WI38 (cell line): ENCODE results near the gene CYP2A13.
"Not testable (repeated sequence)": the region's sequence is repeated elsewhere in the genome, so short reads cannot be mapped to it uniquely, and the experiment has no call there.

ENCODE experiments used
- H3K4me3 ChIP-seq: 2 replicates; pipeline ENCODE4 v1.5.1; 2011; ENCODE audit warnings: low read depth, mild to moderate bottlenecking, control low read depth, low read length
- CTCF ChIP-seq: IDR thresholded peaks from 2 replicates; pipeline ENCODE4 v1.5.1; 2012; ENCODE audit warnings: low read depth, mild to moderate bottlenecking, control low read depth, low read length

The CYP2A13 gene

GRCh38 chr19:41088151-41088550, at the start of gene CYP2A13:
CYP2A13 (plus strand) TSS chr19:41088451; CDS start chr19:41088472, 21 bp downstream.
- no peak for TF ChIP-seq CTCF
- H3K4me3 ChIP-seq = no peak within 1 kb of the TSS

GRCh38 chr19:41039806-41040205, 48.4 kb upstream of the CYP2A13 start:
- H3K4me3 ChIP-seq = no peak overlapping the region
- no peak for TF ChIP-seq CTCF

GRCh38 chr19:41045095-41045494, 43.2 kb upstream of the CYP2A13 start:
- H3K4me3 ChIP-seq = not testable (repeated sequence)

GRCh38 chr19:41050426-41050825, 37.8 kb upstream of the CYP2A13 start:
- no peak overlapping the region for H3K4me3 ChIP-seq
- TF ChIP-seq CTCF = no peak

GRCh38 chr19:41052162-41052561, 36.1 kb upstream of the CYP2A13 start:
- not testable (repeated sequence) for H3K4me3 ChIP-seq

GRCh38 chr19:41053331-41053730, 34.9 kb upstream of the CYP2A13 start:
- H3K4me3 ChIP-seq = not testable (repeated sequence)

- TF ChIP-seq CTCF = no peak
- H3K4me3 ChIP-seq = no peak overlapping the region
Observed at GRCh38 chr19:41064974-41065569, 23.2 kb upstream of the CYP2A13 start.

GRCh38 chr19:41076286-41076685, 12.0 kb upstream of the CYP2A13 start:
- no peak overlapping the region for H3K4me3 ChIP-seq
- TF ChIP-seq CTCF = no peak

GRCh38 chr19:41083516-41083915, 4.7 kb upstream of the CYP2A13 start:
- no peak overlapping the region for H3K4me3 ChIP-seq
- TF ChIP-seq CTCF = no peak
